ENCODE data around the gene SOS1. TPM values are rescaled to one million over a fixed set of nuclear protein-coding genes. Genes with fewer than 3 reads are reported as not detected.

Gene SOS1
- total RNA-seq = 10 to 100 TPM; 10.3 to 16.2 TPM

GRCh38 chr2:39120771-39121522 is at the start of gene SOS1:
Gene SOS1, minus strand, starts transcription at chr2:39121051. Its CDS starts 629 bp downstream, at chr2:39120422.

Small RNAs within 50 kb of the gene (small RNA-seq; reads per million reads assigned to genes)
- gene HSPE1P13 = 0 reads per million in 2 donors
- 0 reads per million in 2 donors for gene RF00019
- 0 reads per million in 2 donors for gene RN7SL96P
- gene RNU6-198P = 0 to 0.12 reads per million in 2 donors

Other genes starting within 250 kb of the SOS1 start
- gene DHX57, start 245.1 kb downstream of the SOS1 start, total RNA-seq = 10 to 100 TPM; 17.2 to 25.3 TPM
- gene MORN2, start 245.1 kb downstream of the SOS1 start, total RNA-seq = 10 to 100 TPM; 11.0 to 18.6 TPM
- gene ARHGEF33, start 231.2 kb downstream of the SOS1 start, total RNA-seq = under 1 TPM; under 0.01 to 0.33 TPM
- 1 to 10 TPM in 1 of 2 donors, under 1 TPM in 1; 0.67 to 1.4 TPM for gene CDKL4, start 122.9 kb upstream of the SOS1 start, total RNA-seq

All from melanocyte of skin (primary cell).